Measurements from ENCODE around the gene ELOB.

ELOB gene

DNA sequence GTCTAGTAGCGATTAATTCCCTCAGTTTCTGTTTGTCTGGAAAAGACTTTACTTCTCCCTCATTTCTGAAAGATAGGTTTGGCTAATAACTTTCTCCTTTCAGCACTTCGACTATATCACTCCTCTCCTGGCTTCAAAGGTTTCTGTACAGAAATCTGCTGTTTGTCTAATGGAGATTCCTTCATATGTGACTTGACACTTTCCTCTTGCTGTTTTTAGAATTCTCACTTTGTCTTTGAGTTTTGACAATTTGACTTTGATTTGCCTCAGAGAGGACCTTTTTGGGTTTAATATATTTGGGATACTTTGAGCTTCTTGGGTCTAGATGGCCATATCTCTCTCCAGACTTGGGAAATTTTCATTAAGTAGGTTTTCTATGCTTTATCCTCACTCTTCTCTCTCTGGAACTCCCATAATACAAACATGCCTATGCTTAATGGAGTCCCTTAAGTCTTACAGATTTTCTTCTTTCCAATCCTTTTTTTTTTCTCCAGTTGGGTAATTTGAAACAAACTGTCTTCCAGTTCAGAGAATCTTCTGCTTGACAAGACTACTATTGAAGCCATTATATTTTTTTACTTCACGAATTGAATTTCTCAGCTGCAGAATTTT is 32.2 kb upstream of the ELOB start:
- H3K4me3 ChIP-seq (ENCODE audit: low read depth, low read length, poor library complexity, severe bottlenecking) = no peak overlapping the region
- H3K36me3 ChIP-seq (ENCODE audit: insufficient read depth, low read length) = no peaks in the 10 kb centered on the region
- no peak overlapping the region for H3K4me2 ChIP-seq (ENCODE audit: low read length)
- peaks cover 18% of the 10 kb centered on the region for H3K27me3 ChIP-seq (ENCODE audit: insufficient read depth, low read length)
- no peaks in the 10 kb centered on the region for H4K20me1 ChIP-seq (ENCODE audit: insufficient read depth, low read length)
- H3K9me3 ChIP-seq (ENCODE audit: low read length) = no peaks in the 10 kb centered on the region
- no peak overlapping the region for H3K27ac ChIP-seq (ENCODE audit: low read depth, low read length, poor library complexity, severe bottlenecking)
- no peaks in the 10 kb centered on the region for H3K79me2 ChIP-seq (ENCODE audit: insufficient read depth, low read length)
- H3F3A ChIP-seq (ENCODE audit: insufficient read depth, low read length) = no peaks in the 10 kb centered on the region
- H3K9me2 ChIP-seq (ENCODE audit: low read depth, low read length) = no peaks in the 10 kb centered on the region
- no peak overlapping the region for H3K9ac ChIP-seq (ENCODE audit: low read length)
- TF ChIP-seq CTCF (IDR thresholded peaks at IDR 0.05; ENCODE audit: low read length) (no peak), EZH2 (IDR thresholded peaks at IDR 0.05; ENCODE audit: borderline replicate concordance, low read length) (no peak)
- H2AFZ ChIP-seq (ENCODE audit: low read length) = no peak overlapping the region
- H3K4me1 ChIP-seq (ENCODE audit: insufficient read depth, low read length, severe bottlenecking) = no peaks in the 10 kb centered on the region

DNA sequence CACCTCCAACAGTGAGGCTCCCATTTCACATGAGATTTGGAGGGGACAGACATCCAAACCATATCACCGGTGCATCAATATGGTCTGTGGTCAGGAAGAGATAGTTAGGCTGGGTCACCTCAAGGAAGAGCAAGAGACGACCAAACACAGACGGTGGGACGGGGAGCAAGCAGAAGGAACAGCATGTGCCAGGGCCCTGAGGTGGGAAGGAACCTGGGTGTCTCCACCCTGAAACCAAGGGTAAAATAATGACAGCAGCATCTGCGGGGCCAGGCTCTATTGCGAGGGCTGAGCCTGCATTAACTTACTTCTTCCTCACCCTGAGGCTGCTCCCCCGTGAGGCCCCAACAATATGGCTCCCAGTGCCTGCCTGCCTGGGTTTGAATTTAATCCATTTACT is 31.1 kb upstream of the ELOB start:
- Histone ChIP-seq H3K27me3 (ENCODE audit: insufficient read depth, low read length) (peaks cover 18% of the 10 kb centered on the region), H3K4me2 (ENCODE audit: low read length) (no peak overlapping the region), H3K9ac (ENCODE audit: low read length) (no peak overlapping the region), H3K4me3 (ENCODE audit: low read depth, low read length, poor library complexity, severe bottlenecking) (no peak overlapping the region), H3K79me2 (ENCODE audit: insufficient read depth, low read length) (no peaks in the 10 kb centered on the region), H3K9me2 (ENCODE audit: low read depth, low read length) (no peaks in the 10 kb centered on the region), H4K20me1 (ENCODE audit: insufficient read depth, low read length) (no peaks in the 10 kb centered on the region), H3F3A (ENCODE audit: insufficient read depth, low read length) (no peaks in the 10 kb centered on the region), H3K27ac (ENCODE audit: low read depth, low read length, poor library complexity, severe bottlenecking) (no peak overlapping the region), H3K9me3 (ENCODE audit: low read length) (0 out of 2 replicates have a peak, but pooled peaks cover 6% of the 10 kb centered on the region), H3K4me1 (ENCODE audit: insufficient read depth, low read length, severe bottlenecking) (no peaks in the 10 kb centered on the region), H2AFZ (ENCODE audit: low read length) (no peak overlapping the region), H3K36me3 (ENCODE audit: insufficient read depth, low read length) (no peaks in the 10 kb centered on the region; the same call in 1 of the 2 replicates)
- TF ChIP-seq CTCF (IDR thresholded peaks at IDR 0.05; ENCODE audit: low read length) (no peak), EZH2 (IDR thresholded peaks at IDR 0.05; ENCODE audit: borderline replicate concordance, low read length) (no peak)

DNA sequence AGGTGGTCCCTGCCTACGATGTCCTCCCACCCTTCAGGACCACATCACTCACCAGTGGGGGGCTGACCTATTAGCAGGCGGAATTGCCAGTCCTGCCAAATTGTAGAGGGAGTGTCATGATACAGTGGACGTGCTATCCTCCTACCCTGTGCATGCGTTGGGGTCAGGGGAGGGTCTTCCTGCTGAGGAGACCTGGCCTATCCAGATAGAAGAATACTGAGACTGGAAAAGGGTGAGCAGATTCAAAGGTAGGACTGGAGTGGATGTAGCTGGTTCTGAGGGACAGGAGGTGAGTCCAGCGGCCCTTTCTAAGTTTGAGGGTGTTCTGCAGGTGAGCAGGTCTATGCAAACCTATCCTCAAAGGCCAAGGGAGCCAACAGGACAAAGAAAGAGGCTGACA is 29.2 kb upstream of the ELOB start:
- Histone ChIP-seq H4K20me1 (ENCODE audit: insufficient read depth, low read length) (no peaks in the 10 kb centered on the region), H3K9me2 (ENCODE audit: low read depth, low read length) (no peaks in the 10 kb centered on the region), H3F3A (ENCODE audit: insufficient read depth, low read length) (no peaks in the 10 kb centered on the region), H3K9ac (ENCODE audit: low read length) (no peak overlapping the region), H3K4me1 (ENCODE audit: insufficient read depth, low read length, severe bottlenecking) (no peaks in the 10 kb centered on the region), H3K4me2 (ENCODE audit: low read length) (no peak overlapping the region), H3K27ac (ENCODE audit: low read depth, low read length, poor library complexity, severe bottlenecking) (no peak overlapping the region), H2AFZ (ENCODE audit: low read length) (no peak overlapping the region), H3K9me3 (ENCODE audit: low read length) (0 out of 2 replicates have a peak, but pooled peaks cover 6% of the 10 kb centered on the region), H3K27me3 (ENCODE audit: insufficient read depth, low read length) (peaks cover 14% of the 10 kb centered on the region), H3K79me2 (ENCODE audit: insufficient read depth, low read length) (no peaks in the 10 kb centered on the region), H3K4me3 (ENCODE audit: low read depth, low read length, poor library complexity, severe bottlenecking) (no peak overlapping the region), H3K36me3 (ENCODE audit: insufficient read depth, low read length) (no peaks in the 10 kb centered on the region; the same call in 1 of the 2 replicates)
- no peak for TF ChIP-seq EZH2 (IDR thresholded peaks at IDR 0.05; ENCODE audit: borderline replicate concordance, low read length)
- no peak for TF ChIP-seq CTCF (IDR thresholded peaks at IDR 0.05; ENCODE audit: low read length)
